AG08395 (cell line): ENCODE measurements around the gene LRRC2.
"Not testable (repeated sequence)": the region's sequence is repeated elsewhere in the genome, so short reads cannot be mapped to it uniquely, and the experiment has no call there.

ENCODE experiments used
- DNase-seq: peaks from one replicate; pipeline ENCODE4 v3.0.0; 2012; ENCODE audit warnings: mixed read lengths, low spot score

LRRC2 gene

DNA sequence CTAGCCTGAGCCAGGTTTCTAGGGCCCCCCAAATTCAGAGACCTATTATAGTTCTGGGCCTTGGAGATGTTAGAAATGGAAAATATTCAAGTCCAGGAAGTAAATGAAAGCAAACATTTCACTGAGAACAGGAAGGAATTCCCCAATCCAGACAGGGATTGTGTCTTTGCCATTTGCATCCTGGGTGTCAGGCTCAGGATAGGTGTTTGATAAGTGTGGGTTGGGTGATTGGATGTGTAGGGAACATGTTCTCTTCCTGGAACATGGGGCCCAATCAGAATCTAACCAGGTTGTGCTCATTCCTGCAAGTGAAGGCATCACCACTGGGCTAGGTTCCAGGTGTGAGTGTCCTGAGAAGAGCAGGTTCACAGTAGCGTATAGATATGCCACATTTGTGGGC, 14.6 kb upstream of the LRRC2 start:
- DNase-seq: no peak

GRCh38 chr3:46579756-46580286, 13.7 kb upstream of the LRRC2 start:
- no peak for DNase-seq

DNA sequence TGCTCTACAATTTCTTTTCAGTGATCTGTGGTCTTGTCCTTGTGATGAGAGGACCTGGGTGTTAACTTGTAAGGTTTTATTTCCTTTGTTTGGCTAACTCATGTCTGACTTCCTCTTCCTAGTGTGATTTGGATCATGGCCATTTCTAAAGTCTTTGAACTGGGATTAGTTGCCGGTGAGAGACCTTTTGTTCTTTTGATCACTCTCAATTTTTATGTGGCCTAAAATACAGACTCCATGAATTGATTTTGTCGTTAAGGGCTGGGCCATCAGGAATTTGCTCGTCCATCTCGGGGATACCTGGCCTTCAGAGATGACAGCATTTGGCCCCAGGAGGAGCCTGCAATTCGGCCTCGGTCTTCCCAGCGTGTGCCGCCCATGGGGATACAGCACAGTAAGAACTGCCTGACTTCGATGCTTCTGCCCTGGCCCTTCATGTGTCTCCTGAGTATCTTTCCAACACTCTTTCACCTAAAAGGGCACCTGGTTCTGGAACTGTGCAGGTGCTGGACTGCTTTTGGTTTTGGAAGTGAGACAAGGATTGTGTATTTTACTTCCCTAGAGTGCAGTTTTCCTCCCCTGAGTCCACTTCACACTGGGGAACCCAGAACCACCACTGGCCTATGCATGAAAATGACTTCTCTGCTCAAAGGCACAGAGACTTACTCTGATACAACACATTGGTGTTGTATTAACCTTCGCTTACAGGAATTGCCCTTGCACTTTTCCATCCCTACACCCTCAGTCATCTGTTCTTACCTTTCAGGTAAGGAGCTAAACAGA, 13.1 kb upstream of the LRRC2 start:
- DNase-seq: no peak

DNA sequence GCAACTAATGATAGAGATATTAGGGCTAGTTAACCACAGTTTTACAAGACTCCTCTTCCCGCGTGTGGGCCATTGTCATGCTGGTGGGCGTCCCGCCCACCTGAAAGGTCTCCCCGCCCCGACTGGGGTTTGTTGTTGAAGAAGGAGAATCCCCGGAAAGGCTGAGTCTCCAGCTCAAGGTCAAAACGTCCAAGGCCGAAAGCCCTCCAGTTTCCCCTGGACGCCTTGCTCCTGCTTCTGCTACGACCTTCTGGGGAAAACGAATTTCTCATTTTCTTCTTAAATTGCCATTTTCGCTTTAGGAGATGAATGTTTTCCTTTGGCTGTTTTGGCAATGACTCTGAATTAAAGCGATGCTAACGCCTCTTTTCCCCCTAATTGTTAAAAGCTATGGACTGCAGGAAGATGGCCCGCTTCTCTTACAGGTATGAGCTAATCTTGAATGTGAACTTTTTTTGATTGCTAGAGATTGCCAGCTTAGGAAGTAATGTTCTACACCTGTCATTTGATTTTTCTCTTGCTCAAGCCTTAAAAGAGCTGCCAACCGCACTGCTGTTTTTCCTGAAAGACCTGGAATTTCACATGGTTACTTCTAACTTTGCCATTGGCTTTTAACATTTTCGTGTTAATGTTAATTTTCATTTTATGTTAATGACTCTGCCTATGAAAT, 11.6 kb upstream of the LRRC2 start:
- DNase-seq: not testable (repeated sequence)

DNA sequence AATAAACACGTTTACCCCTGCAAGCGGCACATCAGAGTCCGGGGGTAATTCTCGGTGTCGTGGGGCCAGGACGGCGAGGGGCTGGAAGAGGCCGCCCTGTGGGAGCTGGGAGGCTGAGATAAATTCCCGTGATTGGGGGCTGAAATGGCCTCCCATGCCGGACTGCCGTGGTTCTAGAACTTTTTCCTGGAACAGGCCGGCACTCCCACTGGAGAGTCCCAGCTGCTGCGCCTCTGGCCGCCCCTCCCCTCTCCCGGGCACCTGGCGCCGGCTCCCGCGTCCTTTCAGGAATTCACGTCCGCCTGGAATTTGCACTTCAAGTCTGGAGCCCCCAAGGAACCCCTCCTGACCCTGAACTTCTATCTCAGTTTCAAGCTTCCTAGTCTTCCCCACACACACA, 10.8 kb upstream of the LRRC2 start:
- no peak for DNase-seq

GRCh38 chr3:46576386-46576785, 10.3 kb upstream of the LRRC2 start:
- DNase-seq: no peak

DNA sequence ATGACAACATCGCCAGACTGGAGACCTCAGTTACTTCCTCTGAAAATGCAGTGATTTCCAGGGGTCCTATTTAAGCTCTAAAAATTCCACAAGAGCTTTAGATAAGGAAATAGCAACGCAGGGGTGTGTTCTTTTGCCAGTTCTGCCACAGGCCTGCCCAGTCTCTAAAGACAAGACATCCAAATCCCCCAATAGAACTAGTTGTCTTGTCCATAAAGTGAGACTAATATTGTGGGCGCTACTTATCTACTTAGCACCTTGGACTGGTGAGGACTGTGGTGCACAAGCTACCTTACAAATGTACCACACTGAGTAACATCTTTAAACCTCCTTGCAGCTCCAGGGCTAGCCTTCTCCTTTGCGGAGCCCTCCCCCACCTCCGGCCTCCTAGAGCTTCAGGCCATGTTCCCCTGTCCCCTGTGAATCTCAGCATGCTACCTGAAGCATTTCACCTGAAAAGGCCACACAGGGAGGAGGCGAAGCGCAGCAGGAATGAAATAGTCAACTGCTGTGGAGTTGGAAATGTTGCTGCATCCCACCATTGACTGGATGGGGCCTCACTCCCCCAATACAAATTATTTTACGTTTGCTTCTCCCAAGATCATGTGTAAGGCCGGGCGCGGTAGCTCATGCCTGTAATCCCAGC, 9.6 kb upstream of the LRRC2 start:
- no peak for DNase-seq

GRCh38 chr3:46574881-46575576, 8.9 kb upstream of the LRRC2 start:
- no peak for DNase-seq

DNA sequence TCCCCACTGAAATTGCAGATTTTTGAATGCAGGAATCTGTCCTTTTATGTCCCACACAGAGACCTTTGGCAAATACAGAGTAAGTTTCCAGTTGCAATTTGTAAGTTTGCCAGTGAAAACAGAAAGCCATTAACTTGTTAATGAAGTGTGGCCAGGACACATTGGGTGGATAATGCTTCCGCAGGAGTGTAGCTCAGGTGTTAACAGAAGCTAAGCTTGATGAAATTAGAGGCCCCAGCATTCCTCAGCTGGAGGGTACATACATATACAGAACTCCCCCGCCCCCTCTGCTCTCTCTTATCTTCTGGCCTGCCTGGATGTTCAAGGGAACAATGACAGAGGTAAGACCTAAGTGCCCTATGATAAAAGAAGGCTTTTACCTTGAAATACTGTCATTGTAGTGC, 8.1 kb upstream of the LRRC2 start:
- no peak for DNase-seq

GRCh38 chr3:46573701-46574100, 7.6 kb upstream of the LRRC2 start:
- DNase-seq: no peak

DNA sequence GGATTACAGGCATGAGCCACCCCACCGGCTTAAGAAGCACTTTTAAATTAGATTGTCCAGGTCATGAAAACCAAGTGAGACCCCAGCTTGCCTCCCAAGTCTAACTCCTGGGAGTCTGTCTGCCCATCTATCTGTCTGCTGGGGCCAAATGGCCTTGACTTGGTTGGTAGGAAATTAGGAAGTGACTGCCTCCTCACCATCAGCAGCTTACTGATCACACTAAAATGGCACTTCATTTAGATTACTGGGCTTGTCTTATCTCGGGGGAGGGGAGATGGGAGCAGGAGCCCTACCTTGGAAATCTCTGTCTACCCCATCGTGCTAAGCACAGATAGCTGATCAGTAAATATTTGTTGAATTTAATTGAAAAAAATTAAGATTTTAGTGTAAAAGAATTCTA, 5.6 kb upstream of the LRRC2 start:
- DNase-seq: no peak

DNA sequence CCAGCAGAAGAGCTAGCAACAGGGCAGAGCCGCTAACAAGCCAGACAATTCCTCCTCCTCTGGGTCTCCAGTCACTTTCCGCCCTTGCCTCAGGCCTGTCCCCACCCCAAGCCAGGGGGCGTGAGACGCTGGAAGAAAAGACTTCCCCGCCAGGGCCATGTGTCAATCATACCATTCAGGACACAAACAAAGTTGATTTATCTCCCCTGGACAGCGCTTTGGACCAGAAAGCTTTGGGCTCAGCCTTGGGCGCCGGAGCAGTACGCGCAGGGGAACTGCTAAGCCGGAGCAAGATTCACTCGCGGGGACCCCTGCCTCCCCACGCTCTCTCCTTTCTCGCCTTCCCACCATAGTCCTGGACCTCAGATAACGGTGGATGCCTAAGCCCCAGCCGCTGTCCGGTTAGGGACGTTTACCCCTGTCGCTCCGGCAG, 479 bp downstream of the LRRC2 start:
- peak; percentile 36 for DNase-seq

DNA sequence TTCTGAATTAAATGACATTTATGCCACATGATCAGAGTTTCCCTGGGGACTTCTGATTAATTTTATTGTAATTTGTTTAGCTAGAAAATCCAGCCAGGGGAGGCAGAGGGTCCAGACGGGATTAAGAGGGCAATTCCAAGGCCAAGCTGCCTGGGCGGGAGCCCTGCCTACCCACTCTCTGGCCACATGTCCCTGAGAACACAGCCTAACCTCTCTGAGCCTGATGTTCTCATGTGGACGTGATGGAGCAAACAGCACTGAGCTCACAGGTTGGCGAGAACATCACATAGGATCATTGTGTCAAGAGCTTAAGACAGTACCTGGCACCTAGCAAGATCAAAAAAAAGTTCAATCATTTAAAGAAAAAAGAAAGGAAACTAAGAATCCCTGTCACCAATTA, 1.0 kb downstream of the LRRC2 start:
- no peak for DNase-seq

GRCh38 chr3:46564190-46565021, 1.7 kb downstream of the LRRC2 start:
- peak; percentile 56 for DNase-seq

GRCh38 chr3:46561951-46562350, 4.2 kb downstream of the LRRC2 start:
- DNase-seq: no peak

DNA sequence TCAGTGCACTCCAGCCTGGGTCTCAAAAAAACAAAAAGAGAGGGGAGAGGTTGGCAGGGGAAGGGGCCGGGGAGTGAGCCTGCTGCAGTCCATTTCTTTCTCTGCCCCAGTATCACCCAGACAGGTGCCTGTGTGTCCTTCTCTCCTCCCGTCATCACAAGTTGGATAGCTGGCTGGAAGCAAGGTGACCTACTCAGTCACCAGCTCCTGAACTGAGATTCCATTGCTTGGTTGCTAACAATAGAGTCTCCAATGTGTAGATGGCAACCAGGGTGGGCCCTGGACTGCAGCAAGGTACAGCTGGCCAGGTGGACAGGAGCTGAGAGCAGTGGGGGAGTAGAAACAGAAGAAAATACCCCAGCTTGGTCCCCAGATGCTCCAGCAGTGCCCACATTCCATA, 4.6 kb downstream of the LRRC2 start:
- DNase-seq: no peak

GRCh38 chr3:46559091-46559704, 6.9 kb downstream of the LRRC2 start:
- DNase-seq: no peak

DNA sequence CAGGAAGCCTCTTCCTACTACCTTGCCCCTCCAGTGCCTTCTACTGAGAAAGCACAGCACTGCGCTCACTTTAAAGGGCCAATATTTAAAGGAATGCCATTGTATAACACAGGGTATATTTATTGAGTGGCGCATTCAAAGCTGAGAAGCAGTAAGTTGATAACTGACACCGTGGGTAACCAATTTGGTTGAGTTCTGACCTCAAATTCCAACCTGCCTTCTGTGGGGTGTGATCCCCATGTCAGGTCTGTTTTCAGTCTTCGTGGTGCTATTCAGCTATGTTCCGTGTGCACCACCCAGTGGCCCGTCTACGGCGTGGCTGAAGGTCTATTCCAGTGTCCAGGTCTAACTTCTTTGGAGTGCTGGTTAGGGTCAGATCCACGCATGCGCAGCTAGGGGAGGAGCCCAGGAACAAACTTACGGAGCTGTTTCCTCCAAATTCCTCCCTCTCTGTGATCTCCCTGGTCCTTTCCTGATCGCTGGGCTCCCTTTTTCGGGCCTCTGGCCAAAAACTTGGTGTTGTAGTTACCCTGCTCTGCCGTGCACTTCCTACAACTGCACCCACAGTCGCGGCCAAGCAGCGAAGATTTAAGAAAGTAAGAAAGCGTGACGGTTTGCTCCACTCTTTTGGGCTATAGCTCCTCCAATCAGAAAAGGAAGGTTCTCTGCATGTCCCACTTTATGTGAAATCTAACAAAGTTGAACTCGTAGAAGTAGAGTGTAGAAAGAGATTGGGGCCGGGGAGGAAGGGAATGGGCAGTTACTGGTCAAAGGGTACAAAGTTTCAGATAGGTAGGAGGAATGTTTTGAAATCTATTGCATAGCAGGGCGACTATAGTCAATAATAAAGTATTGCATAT, 7.7 kb downstream of the LRRC2 start:
- peak; percentile 95 for DNase-seq

DNA sequence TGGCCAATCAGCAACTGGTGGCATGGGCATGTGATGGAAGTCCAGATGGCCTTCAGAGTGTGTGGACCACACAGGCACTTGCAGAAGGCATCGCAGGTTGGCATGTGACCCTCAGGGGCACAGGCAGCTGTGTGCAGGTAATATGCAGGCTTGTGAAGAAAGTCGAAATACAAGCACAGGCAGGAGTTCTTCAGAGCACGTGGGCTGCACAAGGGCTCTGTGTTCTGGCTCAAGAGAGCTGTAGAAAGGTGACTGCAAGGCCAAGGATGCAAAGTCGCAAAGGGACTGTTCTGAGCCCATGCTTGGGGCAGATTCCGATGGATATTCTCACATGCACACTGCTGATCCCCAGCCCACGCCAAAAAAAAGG, 8.3 kb downstream of the LRRC2 start:
- no peak for DNase-seq

DNA sequence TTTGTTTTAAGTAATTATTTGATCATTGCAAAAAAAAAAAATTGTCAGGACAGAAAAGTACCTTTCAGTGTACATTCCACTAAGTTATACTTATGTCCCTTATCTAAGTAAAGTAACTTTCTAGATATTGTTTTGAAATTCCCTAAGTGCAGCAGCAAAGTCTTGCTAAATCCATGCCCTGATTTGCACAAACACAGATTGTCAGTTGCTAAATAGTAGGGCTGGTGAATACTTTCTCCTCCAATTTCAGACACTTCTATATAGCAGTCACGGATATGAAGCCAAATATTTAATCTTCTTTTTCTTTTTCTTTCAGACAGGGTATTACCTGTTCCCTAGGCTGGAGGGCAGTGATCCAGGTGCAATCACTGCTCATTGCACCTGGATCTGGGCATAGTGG, 12.9 kb downstream of the LRRC2 start:
- no peak for DNase-seq
